WTC11 (cell line): Measurements from ENCODE around the gene AFAP1L2. TPM values are rescaled to one million over a fixed set of nuclear protein-coding genes. Genes with fewer than 3 reads are reported as not detected.

Experiments
- CBFB ChIP-seq: sonication (generic); formaldehyde crosslinking; IDR thresholded peaks from 2 replicates; pipeline ENCODE4 v1.8.1; 2022; ENCODE audit warnings: mild to moderate bottlenecking, low read depth, missing genetic modification reagents
- FOXK1 ChIP-seq: sonication (generic); formaldehyde crosslinking; IDR thresholded peaks from 2 replicates; pipeline ENCODE4 v1.8.0; 2022; ENCODE audit warnings: mild to moderate bottlenecking, moderate library complexity, missing genetic modification reagents
- GRHL2 ChIP-seq: fragments of 250-450 bp; sonication (Bioruptor Pico); IDR thresholded peaks from 2 replicates; pipeline ENCODE4 v1.8.0; 2022; ENCODE audit warnings: mild to moderate bottlenecking, moderate library complexity; ENCODE audit not compliant: insufficient replicate concordance, severe bottlenecking
- JAZF1 ChIP-seq: fragments of 250-450 bp; sonication (Bioruptor Pico); IDR thresholded peaks from 2 replicates; pipeline ENCODE4 v1.9.0; 2021; ENCODE audit warnings: moderate library complexity, mild to moderate bottlenecking, inconsistent platforms
- NFATC4 ChIP-seq: fragments of 250-450 bp; sonication (Bioruptor Pico); IDR thresholded peaks from 2 replicates; pipeline ENCODE4 v1.9.0; 2021; ENCODE audit warnings: mild to moderate bottlenecking
- PRRX2 ChIP-seq: fragments of 250-450 bp; sonication (Bioruptor Pico); IDR thresholded peaks from 2 replicates; pipeline ENCODE4 v1.8.0; 2021; ENCODE audit warnings: mild to moderate bottlenecking
- TP53 ChIP-seq: sonication (generic); formaldehyde crosslinking; IDR thresholded peaks from 2 replicates; pipeline ENCODE4 v1.8.1; 2023; ENCODE audit warnings: mild to moderate bottlenecking, missing genetic modification reagents
- ZNF138 ChIP-seq: sonication (generic); formaldehyde crosslinking; conservative IDR thresholded peaks from 2 replicates; pipeline ENCODE4 v1.8.1; 2022; ENCODE audit warnings: mild to moderate bottlenecking, moderate library complexity, missing genetic modification reagents
- ZNF219 ChIP-seq: sonication (generic); formaldehyde crosslinking; IDR thresholded peaks from 2 replicates; pipeline ENCODE4 v1.8.0; 2023; ENCODE audit warnings: missing genetic modification reagents, mild to moderate bottlenecking, borderline replicate concordance
- ZNF232 ChIP-seq: sonication (generic); formaldehyde crosslinking; IDR thresholded peaks from 2 replicates; pipeline ENCODE4 v1.8.0; 2022; ENCODE audit warnings: mild to moderate bottlenecking, missing genetic modification reagents
- total RNA-seq: library from RNA; stranded (reverse); gene quantifications from 3 replicates; pipeline ENCODE4 v1.2.3, GENCODE V29; 2021
- TF ChIP-seq, protein P1 (sequence below): sonication (generic); formaldehyde crosslinking; conservative IDR thresholded peaks from 2 replicates; pipeline ENCODE4 v1.8.1; 2023; ENCODE audit warnings: mild to moderate bottlenecking, low read depth, missing genetic modification reagents, moderate library complexity

AFAP1L2 gene
- total RNA-seq, 1 experiment from 2014 or later: 5.0 TPM

DNA sequence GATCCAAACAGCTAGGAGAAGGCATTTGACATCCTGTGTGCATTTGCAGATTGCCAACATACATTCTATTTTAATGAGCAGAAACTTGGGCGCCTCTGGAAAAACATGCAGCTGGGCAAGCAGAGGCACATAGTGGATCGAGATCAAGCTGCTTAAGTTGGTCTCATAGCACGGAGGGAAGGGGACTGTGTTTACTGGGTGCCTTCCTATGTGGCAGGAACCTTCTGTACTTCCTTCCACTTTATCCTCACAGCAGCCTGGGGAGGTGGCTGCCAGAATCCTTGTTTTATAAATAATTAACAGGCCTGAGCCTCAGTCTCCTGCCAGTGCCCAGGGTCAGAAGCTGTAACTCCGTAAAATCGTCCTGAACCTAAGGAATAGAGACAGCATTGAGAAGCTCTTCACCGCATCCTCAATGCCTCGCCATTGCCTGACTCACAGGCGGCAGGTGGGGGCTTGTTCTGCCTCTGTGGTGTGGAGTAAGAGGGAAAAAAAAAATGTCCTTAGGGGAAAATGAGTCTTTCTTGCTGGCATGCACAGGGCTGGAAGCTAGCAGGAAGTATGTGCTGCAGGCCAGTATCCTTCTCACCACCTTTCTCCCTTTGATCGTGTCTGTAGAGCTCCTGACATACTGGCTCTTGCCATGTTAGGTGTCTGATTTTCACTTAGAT lies 159.0 kb downstream of the AFAP1L2 start (continued):
- no peak for TF ChIP-seq NFATC4
- no peak for TF ChIP-seq GRHL2 (CRISPR knock-in tag)
- TF ChIP-seq ZNF219 (CRISPR knock-in tag): no peak
- no peak for TF ChIP-seq PRRX2 (CRISPR knock-in tag)
- no peak for TF ChIP-seq ZNF138 (CRISPR knock-in tag)
- no peak for TF ChIP-seq ZNF232 (CRISPR knock-in tag)
- TF ChIP-seq JAZF1 (CRISPR knock-in tag): no peak
- TF ChIP-seq FOXK1 (CRISPR knock-in tag): no peak
- TF ChIP-seq TP53 (CRISPR knock-in tag): no peak
- TF ChIP-seq, protein P1, sequence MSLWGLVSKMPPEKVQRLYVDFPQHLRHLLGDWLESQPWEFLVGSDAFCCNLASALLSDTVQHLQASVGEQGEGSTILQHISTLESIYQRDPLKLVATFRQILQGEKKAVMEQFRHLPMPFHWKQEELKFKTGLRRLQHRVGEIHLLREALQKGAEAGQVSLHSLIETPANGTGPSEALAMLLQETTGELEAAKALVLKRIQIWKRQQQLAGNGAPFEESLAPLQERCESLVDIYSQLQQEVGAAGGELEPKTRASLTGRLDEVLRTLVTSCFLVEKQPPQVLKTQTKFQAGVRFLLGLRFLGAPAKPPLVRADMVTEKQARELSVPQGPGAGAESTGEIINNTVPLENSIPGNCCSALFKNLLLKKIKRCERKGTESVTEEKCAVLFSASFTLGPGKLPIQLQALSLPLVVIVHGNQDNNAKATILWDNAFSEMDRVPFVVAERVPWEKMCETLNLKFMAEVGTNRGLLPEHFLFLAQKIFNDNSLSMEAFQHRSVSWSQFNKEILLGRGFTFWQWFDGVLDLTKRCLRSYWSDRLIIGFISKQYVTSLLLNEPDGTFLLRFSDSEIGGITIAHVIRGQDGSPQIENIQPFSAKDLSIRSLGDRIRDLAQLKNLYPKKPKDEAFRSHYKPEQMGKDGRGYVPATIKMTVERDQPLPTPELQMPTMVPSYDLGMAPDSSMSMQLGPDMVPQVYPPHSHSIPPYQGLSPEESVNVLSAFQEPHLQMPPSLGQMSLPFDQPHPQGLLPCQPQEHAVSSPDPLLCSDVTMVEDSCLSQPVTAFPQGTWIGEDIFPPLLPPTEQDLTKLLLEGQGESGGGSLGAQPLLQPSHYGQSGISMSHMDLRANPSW (CRISPR knock-in tag): no peak
- TF ChIP-seq CBFB (CRISPR knock-in tag): no peak

Other genes with a start within 250 kb of the AFAP1L2 start
- 23.3 to 32.7 TPM (median 24.5 TPM) in 3 replicates for gene CCDC186, start 230.3 kb downstream of the AFAP1L2 start, total RNA-seq
- gene TDRD1, start 225.1 kb downstream of the AFAP1L2 start, total RNA-seq: 0.57 to 0.70 TPM (median 0.69 TPM) in 3 replicates
- gene VWA2, start 165.2 kb downstream of the AFAP1L2 start, total RNA-seq: 2.1 to 3.1 TPM (median 2.7 TPM) in 3 replicates